Stimulated activated naive CD4-positive, alpha-beta T cell (primary cell): ENCODE data around the gene TMEM208.

Source experiments
- DNase-seq, 6 experiments: peaks; one replicate each; lab custom pipeline; 2025; lab: John Stamatoyannopoulos, UW

Gene TMEM208

DNA sequence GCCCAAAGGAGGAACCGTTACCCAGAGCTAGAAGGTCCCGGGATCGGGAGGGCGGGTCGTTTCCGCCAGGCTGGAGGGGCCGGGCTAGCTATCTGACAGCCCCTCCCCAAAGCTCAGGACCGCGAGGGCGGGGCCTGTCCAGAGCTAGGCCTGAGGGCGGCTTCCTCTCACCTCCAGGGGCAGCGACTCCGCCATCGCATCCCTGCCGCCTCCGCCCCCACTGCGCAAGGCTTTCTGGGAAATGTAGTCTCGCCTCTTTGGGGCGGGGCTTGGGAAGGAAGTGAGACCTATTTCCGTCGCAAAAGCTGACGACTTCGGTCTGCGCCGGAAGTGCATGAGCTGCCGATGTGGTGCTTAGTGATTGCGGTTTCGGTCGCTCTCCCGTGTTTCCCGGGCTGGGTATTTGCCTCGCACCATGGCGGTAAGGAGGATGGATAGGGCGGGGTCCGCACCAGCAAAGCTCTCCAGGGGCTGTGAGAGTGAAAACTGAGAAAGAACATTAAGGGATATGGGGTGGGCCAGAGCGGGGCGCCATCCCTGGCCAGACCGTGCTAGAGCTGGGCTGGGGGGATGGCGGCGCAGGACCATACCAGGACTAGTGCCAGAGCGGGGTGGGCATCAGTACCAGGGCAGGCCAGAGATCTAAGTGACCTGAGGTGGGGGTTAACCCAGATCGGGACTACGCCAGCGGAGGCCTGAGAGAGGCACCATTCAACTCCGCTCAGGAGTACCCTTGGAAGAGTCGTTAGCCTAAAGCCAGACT lies at the start of gene TMEM208:
Gene TMEM208 (plus strand): TSS at position 327 of the 763 bp plus-strand sequence. CDS start 89 bp downstream, at position 416.
- peak; percentile 94 to 98 (median 96) for DNase-seq

DNA sequence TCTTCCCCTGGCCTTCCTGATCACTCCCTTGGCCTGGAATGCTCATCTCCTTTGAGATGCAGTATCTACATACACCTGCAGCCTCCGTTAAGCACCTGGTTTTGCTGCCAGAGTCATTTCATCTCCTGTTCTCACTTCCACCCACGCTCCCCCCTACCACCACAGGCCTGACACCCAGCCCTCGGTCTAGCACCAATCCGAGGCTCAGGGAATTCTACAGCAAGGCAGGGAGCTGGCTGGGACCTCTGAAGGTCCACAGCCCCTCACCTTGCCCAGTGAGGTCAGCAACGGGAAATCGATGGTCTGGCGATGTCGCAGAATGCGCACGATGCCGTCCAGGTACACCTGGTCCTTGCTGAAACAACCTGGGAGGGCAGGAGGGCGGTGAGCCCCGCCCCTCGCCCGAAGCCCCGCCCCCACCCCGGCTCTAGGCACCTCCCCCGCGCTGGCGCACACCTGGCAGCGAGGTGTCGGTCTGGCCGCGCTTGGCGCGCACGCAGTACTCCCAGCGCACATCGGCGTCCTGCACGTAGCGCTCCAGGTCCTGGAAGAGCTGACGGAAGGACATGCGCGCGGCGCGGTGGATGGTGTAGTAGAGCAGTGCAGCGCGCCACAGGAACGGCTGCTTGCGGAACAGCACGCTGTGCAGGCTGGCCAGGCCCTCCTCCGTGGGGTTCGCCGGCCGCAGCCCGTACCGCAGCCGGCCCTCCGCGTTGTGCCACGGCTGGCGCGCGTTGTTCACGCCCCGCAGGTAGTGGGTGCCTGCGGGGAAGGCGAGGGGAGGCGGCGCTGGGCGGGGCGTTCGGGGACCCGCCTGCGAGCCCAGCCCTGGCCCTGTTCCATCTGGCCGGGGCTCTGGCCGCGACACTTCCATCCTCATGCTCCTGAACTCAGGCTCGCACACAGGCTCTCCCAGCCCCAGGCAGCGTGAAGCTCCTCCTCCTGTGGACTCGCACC lies 48.9 kb upstream of the TMEM208 start:
- peak in 5 of 6 experiments; percentile 45 to 54 (median 50) for DNase-seq

DNA sequence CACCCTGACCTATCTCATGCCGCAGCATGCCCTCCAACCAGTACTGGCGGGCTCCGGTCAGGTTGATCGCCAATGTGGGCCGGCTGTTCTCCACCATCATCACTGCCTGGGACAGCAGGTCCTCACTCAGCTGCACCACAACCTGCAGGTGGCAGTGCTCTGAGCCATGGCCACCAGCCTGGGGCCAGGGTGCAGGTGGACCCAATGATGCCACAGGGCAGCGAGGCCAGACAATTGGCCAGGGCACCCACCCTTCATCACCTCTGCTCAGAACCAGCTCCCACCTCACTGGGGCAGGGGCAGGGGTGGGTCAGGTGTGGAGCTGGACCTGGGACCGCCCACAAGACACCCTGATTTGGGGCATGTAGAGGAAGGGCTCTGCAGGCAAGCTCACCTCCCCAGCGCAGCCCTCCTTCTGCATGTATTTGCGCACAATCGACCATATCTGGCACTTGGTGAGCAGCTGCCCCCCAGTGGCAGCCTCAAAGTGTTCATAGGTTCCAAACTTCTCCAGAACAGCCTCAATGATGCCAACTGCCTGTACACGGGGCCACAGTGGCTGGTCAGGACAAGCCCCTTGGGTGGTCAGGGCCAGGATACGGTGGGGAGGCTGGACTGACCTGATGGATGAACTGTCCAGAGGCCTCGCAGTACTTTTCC lies 47.4 kb upstream of the TMEM208 start:
- no peak for DNase-seq

DNA sequence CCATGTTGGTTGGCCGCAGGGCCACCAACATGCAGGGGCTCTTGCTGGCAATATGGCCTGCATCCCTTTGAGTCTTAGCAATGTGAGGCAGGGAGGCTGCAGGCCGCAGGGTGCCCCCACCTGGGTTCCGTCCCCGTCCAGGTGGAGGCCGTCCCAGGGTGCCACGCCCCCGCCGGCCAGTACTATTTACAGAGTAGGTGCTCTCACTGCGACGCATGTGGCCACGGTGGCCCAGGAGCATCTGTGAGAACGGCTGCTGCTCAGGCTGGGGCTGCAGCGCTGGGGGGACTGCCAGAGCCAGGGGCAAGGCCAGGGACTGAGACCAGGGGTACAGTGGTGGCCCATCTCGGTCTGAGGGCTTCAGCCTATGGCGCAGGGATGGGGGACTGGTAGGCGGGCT lies 46.8 kb upstream of the TMEM208 start:
- no peak for DNase-seq

DNA sequence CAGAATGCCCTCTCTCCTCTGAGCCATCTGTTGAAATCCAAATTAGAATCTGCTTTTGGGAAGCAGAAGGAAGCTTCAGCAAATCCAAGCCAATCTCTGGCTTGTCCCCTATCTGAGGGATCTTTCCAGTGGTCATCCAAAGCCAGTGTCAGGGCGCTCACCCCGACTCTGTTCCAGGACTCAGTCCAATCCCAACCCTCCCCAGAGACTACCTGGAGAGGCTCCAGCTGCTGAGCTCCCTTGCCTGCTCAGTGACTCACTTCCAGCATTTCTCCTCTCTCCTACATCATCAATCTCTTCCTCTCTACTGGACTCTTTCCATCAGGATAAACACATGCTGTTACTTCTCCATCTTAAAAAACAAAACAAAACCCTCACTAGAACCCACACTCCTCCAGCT lies 45.6 kb upstream of the TMEM208 start:
- DNase-seq: no peak

DNA sequence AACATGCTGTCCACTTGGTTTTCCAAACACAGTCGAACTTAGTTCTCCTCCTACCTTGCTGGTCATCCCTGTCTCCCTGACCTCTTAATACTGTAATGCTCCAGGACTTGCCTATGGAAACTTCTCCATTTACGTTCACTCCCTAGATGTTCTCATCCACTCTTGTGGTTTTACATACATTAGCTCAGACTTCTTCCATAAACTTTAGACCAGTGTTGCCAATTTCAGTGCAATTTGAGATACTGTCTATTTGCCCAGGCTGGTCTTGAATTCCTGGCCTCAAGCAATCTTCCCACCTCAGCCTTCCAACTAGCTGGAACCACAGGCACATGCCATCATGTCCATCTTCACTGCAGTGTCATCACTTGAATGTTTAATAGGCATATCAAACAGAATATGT lies 44.6 kb upstream of the TMEM208 start:
- DNase-seq: no peak

DNA sequence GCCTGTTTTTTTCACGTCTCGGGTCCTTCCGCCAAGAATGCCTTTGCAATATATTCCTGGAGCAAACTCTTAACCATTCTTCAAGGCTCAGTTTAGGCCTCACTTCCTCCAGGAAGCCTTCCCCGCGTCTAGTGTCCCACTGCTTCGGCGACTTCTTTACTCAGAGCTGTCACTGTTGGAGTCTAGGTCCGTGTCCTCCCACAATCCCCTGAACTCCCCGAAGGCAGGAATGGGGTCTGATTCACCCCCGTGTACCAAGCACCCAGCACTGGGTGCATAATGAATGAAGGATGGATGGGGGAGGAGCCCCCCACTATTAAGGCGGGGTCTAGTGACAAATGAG lies 43.7 kb upstream of the TMEM208 start:
- no peak for DNase-seq

DNA sequence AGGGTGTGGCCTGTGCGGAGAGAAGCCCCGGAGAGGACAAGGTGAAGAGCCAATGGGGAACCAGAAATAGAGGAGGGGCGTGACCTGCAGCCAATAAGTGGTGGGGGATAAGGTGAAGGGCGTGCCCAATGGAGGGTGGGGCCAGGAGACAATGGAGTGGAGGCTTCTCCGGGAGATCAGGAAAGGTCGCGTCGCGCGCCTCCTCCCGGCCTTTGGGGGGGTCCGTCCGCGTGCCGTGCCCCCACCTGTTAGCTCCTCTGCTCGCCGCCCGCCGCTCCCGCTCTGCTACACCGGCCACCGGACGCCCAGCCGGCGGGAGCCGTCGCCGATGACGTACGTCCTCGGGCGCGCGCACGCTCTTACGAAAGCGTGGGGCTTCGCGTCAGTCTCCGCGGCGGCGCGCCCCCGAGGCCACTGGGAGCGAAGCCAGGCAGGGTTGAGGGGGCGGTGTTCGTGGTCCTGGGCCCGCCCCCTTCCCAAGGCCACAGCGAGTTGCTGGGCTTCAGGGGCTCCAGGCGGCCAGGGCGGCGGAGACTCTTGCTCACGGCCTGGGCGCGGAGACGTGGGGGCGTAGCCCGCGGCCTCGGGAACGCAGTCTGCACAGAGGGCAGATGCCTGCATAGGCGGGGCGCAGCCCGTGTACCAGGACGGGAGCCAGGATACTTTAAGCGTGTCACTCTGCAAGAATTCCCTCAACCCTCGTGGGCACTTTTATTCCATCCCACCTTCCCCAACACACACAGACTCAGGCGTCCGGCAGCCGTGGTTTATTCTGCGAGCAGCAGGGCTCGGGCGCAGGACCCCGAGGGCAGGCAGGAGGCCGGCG lies 43.1 kb upstream of the TMEM208 start, which contains the start of gene MATCAP1:
Gene MATCAP1 (minus strand): TSS at position 337 of the 826 bp plus-strand sequence. CDS start 3,353 bp downstream, outside the sequence.
- peak; percentile 89 to 99 (median 95) for DNase-seq

DNA sequence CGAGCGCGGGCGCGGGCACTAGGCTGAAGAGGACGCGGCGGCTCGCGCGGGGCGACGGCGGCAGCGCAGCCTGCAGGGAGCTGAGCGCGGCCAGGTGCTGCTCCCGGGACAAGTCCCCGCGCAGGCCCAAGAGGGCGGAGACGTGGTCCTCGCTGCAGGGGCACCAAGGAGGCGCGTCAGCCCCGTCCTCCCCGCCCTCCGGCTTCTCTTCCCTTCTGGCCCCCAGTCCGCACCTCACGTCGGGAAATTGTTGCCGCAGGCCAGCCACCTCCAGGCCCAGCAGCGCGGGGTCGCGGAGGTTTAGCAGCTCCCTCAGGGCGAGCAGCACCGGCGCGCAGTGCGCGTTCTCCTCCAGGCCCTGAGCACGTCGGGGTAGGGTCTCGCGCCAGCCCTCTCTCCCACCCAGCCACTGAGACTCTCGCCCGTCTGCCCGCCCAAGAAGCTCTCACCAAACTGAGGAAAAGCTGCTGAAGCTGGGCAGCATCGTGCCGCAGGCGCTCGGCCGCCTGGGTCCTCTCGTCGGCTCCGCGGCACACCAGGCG lies 42.4 kb upstream of the TMEM208 start:
- DNase-seq: peak in 2 of 6 experiments; percentile 42 to 49

DNA sequence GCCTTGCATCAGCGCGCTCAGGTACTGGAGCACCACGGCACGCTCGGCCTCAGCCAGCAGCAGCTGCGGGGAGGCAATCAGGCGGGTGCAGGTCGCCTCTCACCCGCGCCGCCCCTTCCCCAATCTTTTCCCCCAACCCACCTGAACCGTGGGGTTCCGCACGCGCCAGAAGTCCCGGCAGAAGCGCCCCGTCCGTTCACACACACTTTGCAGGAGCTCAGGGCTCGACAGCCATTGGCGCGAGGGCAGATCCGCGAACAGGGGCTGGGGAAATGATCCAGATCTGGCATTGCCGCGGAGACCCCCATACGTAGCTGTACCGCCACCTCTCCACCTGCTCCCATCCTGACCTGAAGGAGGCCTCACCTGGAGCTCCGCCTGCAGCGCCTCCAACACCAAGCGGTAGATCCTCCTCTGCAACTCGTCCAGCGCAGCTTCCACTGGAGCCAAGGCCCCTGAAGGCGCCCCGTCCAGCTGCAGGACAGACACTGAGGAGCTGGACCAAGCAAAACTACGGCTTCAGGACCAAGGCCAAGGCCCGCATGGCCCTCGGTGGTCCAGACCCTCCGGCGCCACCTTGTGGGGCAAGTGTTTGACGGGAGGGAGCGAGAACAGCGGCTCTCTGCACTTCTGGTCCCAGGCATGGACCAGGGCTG lies 41.8 kb upstream of the TMEM208 start:
- peak; percentile 48 to 80 (median 69) for DNase-seq

DNA sequence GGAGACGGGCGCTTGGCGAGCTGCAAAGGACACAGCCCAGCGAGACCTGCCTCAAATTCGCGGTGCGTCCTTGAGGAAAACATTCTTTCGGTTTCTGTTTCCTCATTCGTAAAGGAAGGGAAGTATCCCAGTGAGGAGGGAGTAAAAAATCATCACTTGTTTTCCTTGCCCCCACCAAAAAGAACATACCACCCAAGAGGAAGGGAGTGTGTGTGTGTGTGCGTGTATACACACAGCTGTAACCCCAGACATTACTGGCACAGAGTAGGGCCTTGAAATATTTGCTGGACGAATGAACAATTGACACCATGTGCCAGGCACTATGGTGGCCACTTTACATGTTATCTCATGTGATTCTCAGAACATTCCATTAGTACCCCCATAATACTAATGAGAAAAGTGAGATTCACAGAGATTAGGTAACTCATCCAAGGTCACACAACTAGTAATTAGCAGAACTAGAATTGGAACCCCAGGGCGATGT lies 41.2 kb upstream of the TMEM208 start:
- no peak for DNase-seq

DNA sequence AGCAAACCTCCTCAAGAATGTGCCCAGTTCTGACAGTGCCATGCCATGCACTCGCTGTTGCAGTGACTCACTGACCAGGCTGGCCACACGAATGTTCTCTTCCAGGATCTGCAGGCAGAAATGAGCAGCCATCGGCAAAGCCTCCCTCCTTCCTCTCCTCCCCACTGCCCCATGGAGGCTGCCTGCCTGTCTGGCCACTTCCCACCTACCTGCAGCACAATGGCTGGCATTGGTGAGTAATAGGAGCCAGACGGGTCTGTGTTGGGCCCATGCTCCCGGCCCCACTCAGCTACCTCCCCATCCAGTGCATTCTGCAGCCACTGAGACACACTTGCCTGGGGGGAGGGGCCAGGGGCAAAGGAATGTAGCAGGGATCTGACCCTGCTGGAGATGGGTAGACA lies 40.4 kb upstream of the TMEM208 start:
- no peak for DNase-seq

DNA sequence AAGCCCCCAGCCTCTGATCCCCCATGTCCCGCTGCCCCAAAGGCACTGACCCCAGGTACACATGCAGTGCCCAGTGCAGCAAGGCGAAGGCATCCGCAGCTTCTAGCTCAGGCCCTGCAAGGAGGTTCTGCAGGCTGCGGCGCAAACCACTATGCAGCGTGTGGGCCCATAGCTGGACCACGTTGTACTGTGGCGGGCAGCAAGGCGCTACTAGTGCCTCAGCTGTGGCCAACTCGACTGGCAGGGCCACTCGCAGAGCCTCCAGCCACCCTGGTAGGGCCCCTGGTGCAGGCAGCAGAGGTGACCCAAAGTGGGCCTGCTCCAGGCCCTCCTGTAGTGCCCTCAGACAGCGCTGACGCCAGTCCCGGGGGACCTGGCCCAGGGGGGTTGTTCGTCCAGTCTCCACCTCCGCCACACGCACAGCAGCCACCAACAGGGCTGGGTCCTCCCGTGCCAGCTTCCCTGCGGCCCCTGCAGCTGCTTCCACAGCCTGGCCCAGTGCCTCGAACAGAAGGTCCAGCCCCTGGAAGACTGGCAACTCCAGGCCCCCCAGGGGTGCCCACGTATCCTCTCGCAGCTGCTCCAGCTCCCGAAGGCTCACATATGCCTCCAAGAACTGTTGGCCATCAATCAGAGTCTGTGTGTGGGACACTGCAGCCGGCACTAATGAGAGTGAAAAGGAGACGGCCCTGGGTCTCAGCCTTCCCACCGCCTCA lies 39.6 kb upstream of the TMEM208 start:
- no peak for DNase-seq

DNA sequence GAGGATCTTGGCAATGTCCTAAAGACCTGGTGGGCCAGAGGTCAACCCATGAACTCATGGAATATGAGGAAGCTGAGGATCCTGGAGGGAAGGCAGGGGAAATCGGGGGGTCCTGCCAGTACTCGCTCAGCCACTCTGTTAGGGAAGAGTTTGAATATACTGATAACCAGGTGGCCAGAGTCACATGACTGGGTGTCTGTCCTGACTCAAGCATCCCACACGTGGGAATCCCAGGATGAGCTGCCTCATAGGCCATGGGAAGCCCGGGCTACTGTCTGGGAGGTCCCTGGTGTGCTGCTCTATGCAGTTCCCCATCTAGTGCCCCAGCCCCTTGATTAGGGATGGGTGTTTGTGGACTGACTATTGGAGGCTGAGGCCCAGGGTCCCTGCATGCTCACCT lies 38.6 kb upstream of the TMEM208 start:
- no peak for DNase-seq

DNA sequence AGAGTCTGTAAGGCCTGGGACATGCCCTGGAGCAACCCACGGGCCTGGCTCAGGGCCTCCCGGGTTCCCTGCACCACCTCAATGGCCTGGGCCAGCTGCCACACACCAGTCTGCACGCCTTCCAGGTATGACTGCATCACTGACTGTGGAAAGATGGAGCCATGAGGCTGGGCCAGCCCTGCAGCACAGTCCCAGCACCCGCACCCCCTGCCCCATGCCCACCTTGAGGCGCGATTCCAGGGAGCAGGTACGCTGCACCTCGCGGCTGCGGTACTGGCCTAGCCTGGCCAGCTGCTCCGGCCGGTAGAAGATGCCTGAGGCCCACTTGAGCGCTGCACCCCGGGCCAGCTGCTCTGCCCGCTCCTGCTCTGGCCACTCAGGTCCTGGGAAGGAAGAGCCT lies 38.1 kb upstream of the TMEM208 start:
- DNase-seq: no peak

DNA sequence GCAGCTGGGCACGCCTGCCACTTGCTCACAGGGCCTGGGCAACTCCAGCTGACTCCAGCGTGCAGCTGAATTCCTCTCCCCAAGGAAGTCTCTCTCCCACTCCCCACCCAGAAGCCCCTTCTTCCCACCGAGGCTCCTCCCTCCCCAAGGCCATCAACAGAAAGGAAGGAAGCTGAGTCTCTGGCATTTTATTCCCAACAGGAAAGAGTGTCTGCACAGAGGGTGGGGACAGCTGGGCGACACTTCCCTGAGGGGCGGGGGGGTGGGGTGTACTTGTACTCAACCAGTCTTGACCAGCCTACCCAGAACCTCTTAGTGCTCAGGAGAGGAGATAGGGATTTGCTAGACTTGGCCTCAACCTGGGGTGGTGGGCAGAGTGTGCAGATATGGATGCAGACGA lies 36.9 kb upstream of the TMEM208 start, which contains the start of gene EXOC3L1:
Gene EXOC3L1 (minus strand): TSS at position 96 of the 400 bp plus-strand sequence. CDS start 460 bp downstream, outside the sequence.
- DNase-seq: no peak

DNA sequence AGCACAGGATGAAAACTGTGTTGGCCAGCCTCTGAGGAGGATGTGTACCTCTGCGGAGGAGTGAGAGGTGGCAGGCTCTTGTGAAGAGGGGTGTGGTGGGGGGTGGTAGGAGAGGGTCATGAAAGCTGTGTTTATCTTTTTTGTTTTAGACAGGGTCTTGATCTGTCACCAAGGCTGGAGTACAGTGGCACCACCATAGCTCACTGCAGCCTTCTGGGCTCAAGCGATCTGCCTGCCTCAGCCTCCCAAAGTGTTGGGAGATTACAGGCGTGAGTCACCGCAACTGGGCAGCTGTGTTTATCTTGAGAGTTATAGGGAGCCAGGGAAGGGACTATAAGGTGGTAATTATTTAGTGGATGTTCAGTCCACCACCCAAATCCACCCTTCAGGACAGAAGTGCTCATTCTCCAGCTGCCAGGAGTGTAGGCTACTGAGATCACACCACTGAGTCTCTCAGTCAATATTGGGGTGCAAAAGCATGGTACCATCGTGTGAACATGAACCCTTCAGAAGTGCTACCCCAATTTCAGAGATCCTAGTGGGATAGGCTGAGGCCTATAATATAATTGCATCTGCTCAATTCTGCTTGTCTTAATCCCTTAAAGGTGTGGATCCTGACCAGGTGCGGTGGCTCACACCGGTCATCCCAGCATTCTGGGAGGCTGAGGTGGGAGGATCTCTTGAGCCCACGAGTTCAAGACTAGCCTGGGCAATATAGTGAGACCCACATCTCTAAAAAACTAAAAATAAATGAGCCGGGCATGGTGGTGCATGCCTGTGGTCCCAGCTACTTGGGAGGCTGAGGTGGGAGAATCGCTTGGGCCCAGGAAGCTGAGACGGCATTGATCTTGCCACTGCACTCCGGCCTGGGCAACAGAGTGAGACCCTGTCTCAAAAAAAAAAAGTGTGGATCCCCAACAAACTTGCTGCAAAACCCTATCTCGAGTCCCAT lies 36.2 kb upstream of the TMEM208 start:
- DNase-seq: no peak

DNA sequence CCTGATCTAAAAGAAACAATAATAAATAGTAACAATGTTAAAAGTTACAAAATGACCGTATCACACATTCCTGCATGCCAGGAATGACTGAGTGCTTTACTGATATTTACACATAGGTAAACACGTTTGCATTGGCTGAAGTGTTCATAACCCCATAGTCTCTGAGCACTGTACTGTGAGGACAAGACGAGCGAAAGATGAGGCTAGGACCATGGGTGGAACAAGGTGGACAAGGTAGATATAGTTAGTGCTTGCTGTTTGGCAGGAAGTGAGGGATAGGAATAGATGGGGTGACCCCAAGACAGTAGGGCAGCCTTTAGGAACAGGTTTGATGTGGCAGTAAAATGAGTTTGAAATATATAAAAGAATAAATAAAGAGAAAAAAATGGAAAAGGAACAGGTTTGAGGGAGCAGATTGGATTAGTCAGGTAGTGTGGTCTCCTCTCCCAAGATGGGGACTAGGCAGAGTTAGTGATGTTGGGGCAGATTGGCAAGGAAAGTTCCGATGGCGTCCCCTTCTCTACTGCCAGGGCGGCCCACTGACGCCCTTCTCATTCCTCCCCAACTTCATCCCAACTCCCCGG lies 35.4 kb upstream of the TMEM208 start:
- no peak for DNase-seq
